OCI-M1 (cell line): ENCODE results near the gene NPIPB6.

Experiments
- DNase-seq: peaks from one replicate; lab custom pipeline; 2025; lab: John Stamatoyannopoulos, UW

The NPIPB6 gene

GRCh38 chr16:28324235-28324886 is 38.9 kb downstream of the NPIPB6 start:
- no peak for DNase-seq

GRCh38 chr16:28321700-28322411 is 41.5 kb downstream of the NPIPB6 start:
- peak; percentile 62 for DNase-seq

GRCh38 chr16:28320741-28321140 is 42.6 kb downstream of the NPIPB6 start:
- DNase-seq: no peak

DNA sequence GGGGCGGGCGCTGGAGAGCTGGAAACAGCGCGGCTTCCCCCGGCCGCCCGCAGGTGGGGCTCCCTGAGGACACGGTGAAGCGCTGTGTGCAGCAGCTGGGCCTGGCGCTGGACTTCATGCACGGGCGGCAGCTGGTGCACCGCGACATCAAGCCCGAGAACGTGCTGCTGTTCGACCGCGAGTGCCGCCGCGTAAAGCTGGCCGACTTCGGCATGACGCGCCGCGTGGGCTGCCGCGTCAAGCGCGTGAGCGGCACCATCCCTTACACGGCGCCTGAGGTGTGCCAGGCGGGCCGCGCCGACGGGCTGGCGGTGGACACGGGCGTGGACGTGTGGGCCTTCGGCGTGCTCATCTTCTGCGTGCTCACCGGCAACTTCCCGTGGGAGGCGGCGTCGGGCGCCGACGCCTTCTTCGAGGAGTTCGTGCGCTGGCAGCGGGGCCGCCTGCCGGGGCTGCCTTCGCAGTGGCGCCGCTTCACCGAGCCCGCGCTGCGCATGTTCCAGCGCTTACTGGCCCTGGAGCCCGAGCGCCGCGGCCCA is 43.2 kb downstream of the NPIPB6 start:
- no peak for DNase-seq

GRCh38 chr16:28319476-28320022 is 43.8 kb downstream of the NPIPB6 start:
- no peak for DNase-seq

- DNase-seq: no peak
These were observed 45.1 kb downstream of the NPIPB6 start for GRCh38 chr16:28318042-28318744.

DNA sequence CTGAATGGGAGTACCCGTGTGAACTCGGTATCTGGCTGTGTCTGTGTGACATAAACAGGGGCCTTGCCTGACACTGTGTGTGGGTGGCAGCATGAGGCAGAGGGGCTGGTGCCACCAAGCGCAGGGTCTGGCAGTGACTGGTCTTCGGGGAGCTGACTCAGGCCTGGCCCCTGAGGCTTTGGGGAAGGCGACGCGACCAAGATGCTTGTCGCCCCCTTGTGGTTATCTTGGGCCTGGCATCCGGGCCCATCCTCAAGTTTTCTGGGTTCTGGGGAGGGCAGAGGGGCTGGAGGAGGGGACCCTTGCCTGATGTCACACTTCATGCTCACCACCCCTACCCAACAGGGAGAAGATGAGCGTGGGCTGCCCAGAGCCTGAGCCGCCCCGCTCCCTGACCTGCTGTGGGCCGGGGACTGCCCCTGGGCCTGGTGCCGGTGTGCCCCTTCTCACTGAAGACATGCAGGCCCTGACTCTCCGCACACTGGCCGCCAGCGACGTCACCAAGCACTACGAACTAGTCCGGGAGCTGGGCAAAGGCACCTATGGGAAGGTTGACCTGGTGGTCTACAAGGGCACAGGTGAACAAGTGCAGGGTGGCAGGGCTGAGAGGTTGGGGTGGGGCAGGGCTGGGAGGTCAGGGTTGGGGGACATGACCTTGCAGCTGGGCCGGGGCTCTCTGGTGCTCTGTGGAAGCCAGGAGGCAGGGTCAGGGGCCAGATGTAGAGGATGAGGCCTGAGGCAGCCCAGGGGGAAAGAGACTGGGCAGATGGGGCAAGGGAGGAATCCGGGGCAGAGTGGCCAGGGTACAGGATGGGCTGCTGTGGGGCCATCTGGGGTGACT is 46.0 kb downstream of the NPIPB6 start:
- DNase-seq: peak; percentile 72

DNA sequence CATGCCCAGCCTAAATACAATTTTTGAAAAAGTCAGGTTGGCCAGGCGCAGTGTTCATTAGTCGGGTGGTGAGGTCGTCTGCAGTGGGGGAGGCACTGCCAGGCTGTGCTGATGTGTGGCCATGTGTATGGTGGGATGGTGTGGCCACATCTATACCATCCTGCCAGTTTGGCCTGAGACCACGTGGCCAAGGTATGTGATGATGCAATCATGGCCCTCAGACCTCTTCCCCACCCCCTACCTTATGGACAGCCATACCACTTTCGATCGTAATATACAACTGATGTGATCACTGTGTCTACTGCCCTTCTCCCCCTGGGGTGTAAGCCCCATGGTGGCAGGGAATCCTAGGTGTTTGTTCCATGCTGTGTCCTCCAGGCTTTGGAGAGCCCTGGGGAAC is 47.3 kb downstream of the NPIPB6 start:
- DNase-seq: no peak

DNA sequence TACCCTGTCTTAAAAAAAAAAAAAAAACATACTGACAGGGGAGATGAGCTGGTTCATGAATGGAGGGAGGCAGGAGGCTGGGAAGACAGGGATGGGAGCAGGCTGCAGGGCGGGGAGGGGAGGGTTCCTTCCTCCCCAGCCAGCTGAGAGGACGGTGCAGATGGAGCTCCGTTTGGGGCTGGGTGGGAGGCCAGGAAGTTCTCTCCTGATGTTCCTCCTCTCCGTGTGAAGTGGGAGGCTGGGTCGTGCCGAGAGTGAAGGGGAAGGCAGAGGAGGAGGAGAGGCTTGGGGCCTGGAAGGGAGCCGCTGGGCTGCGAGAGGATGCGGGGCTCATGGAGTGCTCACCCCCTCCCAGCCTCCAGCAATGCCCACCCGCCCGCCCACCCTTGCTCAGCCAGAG is 49.7 kb downstream of the NPIPB6 start:
- DNase-seq: no peak

- no peak for DNase-seq
These were observed 51.0 kb downstream of the NPIPB6 start for GRCh38 chr16:28312327-28312726.

GRCh38 chr16:28311913-28312312 is 51.4 kb downstream of the NPIPB6 start:
- DNase-seq: no peak

- DNase-seq: no peak
These were observed 51.9 kb downstream of the NPIPB6 start for GRCh38 chr16:28311413-28311812.

GRCh38 chr16:28310796-28311195 is 52.5 kb downstream of the NPIPB6 start:
- no peak for DNase-seq

DNA sequence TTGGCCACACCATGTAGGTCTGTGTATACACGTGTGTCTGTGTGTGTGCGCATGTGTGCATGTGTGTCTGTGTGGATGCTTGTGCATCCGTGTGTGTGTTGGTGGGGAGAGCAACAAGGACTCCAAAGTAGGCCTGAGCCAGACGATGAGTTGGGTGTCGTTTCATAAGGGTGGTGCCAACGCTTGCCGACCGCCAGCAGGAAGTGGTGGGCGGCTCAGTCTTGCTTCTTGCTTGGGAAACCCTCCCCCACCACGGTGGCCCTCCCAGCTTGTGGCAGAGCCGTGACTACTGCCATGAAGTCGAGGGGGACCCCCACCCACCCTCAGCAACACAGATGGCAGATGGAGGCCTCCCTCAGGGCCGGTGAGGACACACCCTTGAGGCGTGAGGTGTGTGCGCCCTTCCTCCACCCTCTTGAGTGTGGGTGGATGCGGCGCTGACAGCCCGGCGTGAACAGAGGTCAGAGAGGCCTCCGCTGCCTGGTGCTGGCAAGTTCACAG is 53.4 kb downstream of the NPIPB6 start:
- DNase-seq: no peak

DNA sequence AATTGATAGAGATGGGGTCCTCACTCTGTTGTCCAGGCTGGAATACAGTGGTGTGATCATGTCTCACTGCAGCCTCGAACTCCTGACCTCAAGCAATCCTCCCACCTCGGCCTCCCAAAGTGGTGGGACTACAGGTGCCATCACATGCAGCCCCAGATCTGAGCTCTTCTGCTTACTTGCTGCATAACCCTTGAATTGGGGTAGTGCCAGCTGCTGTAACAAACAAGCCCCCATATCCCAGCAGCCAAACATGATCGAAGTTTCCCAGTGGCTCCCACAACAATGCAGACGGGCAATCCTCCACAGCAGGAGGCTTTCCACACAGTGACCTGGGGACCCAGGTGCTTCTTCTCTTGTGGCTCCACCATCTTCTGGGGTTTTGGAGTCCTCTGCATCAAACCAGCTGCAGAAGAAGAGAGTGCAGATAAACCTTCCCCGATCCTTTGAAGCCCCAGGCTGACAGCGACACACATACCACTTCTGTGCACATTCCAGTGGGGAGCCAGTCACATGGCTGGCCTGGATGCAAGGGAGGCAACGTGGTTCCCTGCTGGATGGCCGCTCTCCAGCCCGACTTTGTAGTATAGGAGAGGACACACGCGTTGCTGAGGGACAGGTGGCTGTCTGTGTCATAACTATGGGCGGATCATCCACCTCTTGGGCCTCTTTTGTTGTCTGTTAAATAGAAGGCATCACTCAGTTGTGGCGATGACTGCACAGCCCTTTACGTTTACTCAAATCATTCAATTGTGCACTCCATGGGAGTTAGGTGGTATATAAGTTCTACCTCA is 54.3 kb downstream of the NPIPB6 start:
- DNase-seq: no peak

DNA sequence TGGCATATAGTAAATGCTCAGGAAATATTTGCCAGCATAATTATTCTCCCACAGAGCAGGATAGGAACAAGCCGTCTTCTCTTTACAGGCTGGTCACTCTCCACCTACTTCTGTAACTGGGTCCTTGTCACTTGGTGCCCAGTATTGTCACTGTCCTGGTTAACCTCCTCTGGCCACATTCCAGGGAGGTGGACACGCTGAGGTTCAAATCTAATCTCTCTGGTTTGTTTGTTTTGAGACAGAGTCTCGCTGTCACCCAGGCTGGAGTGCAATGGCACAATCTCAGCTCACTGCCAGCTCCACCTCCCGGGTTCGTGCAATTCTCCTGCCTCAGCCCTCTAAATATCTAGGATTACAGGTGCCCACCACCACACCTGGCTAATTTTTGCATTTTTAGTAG is 55.4 kb downstream of the NPIPB6 start:
- DNase-seq: no peak

- DNase-seq: peak; percentile 40
These were observed 59.1 kb downstream of the NPIPB6 start for GRCh38 chr16:28304214-28304613.

DNA sequence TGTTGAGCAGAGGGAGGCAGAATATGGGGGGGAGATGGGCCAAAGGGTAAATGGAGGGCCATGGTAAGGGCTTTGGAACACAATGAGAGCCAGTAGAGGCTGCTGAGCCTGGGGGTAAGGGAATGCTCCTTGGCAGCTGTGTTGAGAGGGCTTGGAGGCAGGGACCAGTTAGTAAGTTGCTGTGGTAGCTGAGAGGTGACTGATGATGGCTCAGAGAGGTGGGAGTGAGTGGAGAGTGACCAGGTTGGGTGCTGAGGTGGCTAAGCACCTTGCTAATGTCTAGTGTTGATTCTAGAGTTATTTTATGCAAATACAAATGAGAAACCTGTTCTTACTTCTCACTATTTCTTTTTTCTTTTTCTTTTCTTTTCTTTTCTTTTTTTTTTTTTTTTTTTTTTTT is 60.2 kb downstream of the NPIPB6 start:
- no peak for DNase-seq

- DNase-seq: no peak
These were observed 61.7 kb downstream of the NPIPB6 start for GRCh38 chr16:28301620-28302019.

DNA sequence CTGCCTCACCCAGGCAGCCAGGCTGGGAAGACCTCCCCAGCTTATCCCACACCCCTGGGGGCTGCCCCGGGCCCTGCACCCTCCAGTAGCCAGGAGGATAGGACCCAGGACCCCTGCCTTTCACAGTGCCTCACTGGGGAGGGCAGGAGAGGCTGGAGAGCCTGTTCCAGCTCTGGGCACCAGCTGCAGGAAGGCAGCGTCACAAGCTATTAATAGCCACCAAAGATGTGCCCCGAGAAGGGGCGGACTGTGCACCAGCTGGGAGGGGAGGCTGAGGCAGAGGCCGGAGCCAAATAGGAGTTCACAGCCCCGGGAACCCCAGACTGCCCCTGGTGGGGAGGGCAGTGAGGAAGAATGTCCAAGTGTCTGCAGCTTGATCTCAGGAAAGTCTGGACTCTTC is 62.2 kb downstream of the NPIPB6 start:
- DNase-seq: no peak

- DNase-seq: no peak
These were observed 63.0 kb downstream of the NPIPB6 start for GRCh38 chr16:28300327-28300726.
